ENCODE measurements around the gene NACC1.
"Not testable (repeated sequence)": the region's sequence is repeated elsewhere in the genome, so short reads cannot be mapped to it uniquely, and the experiment has no call there.

Gene NACC1

GRCh38 chr19:13160557-13160956 lies 42.5 kb downstream of the NACC1 start:
- H3K4me2 ChIP-seq = peak overlapping the region; percentile 88 to 99 (median 97)
- H3K9ac ChIP-seq = peak overlapping the region in 3 of 11 experiments; percentile 84 to 91 (median 90); a peak in 5 of 22 replicates
- TF ChIP-seq Cebpa-rat (IDR thresholded peaks at IDR 0.05) = no peak
- peaks cover 0 to 13% (median 0%) of the 10 kb centered on the region in 11 experiments; a peak in 6 of 22 replicates for H4K20me1 ChIP-seq
- no peak overlapping the region for H3K4me3 ChIP-seq
- no peaks in the 10 kb centered on the region for H3K9me3 ChIP-seq (replicated peaks in 1 of 11)
- peak overlapping the region in 9 of 11 experiments; percentile 41 to 100 (median 97); a peak in 13 of 22 replicates for H3K27ac ChIP-seq
- H3K27me3 ChIP-seq = no peaks in the 10 kb centered on the region
- H3K4me1 ChIP-seq = peaks cover 89 to 99% (median 96%) of the 10 kb centered on the region in 10 experiments
- no peaks in the 10 kb centered on the region for H3K36me3 ChIP-seq

GRCh38 chr19:13162724-13163608 lies 44.9 kb downstream of the NACC1 start:
- H3K4me1 ChIP-seq = peaks cover 90 to 98% (median 96%) of the 10 kb centered on the region in 10 experiments
- TF ChIP-seq Cebpa-rat (IDR thresholded peaks at IDR 0.05) = no peak

DNA sequence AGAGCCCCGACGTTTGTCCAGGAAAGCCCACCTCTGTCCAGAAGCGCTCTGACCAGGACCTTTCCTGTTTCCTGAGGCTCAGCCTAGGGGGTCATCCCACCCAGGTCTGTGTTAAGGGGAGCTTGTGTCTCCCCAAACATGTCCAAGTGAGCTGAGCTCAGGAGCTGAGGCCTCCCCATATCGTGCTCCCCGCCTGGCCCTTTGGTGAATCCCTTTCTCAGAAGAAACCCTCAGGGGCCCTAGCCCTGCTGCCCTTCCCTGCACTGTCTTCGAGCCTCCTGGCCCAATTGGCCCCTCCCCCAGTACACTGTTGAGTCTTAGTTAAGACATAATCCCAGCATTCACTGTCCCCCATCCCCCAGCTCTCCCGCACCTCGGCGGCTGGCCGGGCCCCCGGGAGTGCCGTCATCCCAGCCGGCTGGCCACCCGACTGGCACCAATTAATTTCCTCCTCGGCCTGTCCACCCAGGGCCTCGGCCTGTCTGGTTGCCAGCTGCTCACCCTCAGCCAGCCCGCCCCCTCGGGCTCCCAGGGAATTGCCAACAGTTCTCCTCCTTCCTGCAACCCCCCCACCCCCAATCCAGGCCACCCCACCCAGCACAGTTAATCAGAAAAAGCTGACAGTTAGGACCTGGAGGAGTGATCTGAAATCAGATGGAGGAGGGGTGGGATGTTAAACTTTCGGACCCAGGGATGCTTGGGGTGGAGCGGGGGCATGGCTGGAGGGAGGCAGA lies 45.7 kb downstream of the NACC1 start:
- Histone ChIP-seq H4K20me1 (no peaks in the 10 kb centered on the region), H3K4me2 (peak overlapping the region; percentile 88 to 99 (median 97)), H3K4me3 (peak overlapping the region; percentile 41 to 69 (median 56); a peak in 19 of 20 replicates), H3K27ac (peak overlapping the region; percentile 90 to 100 (median 97)), H3K36me3 (no peaks in the 10 kb centered on the region), H3K9ac (peak overlapping the region; percentile 84 to 95 (median 87)), H3K27me3 (no peaks in the 10 kb centered on the region), H3K4me1 (peaks cover 90 to 98% (median 96%) of the 10 kb centered on the region in 10 experiments), H3K9me3 (replicated peaks in 1 of 11) (no peaks in the 10 kb centered on the region)
- no peak for TF ChIP-seq Cebpa-rat (IDR thresholded peaks at IDR 0.05)

More at GRCh38 chr19:13162724-13163608, 44.9 kb downstream of the NACC1 start:
- H3K4me2 ChIP-seq = peak overlapping the region; percentile 88 to 99 (median 97)
- H3K9me3 ChIP-seq (replicated peaks in 1 of 11) = no peaks in the 10 kb centered on the region
- H4K20me1 ChIP-seq = no peaks in the 10 kb centered on the region
- peak overlapping the region; percentile 84 to 95 (median 87) for H3K9ac ChIP-seq
- H3K4me3 ChIP-seq = peak overlapping the region; percentile 41 to 69 (median 57)
- H3K27ac ChIP-seq = peak overlapping the region; percentile 90 to 100 (median 97)
- H3K27me3 ChIP-seq = no peaks in the 10 kb centered on the region
- no peaks in the 10 kb centered on the region for H3K36me3 ChIP-seq

DNA sequence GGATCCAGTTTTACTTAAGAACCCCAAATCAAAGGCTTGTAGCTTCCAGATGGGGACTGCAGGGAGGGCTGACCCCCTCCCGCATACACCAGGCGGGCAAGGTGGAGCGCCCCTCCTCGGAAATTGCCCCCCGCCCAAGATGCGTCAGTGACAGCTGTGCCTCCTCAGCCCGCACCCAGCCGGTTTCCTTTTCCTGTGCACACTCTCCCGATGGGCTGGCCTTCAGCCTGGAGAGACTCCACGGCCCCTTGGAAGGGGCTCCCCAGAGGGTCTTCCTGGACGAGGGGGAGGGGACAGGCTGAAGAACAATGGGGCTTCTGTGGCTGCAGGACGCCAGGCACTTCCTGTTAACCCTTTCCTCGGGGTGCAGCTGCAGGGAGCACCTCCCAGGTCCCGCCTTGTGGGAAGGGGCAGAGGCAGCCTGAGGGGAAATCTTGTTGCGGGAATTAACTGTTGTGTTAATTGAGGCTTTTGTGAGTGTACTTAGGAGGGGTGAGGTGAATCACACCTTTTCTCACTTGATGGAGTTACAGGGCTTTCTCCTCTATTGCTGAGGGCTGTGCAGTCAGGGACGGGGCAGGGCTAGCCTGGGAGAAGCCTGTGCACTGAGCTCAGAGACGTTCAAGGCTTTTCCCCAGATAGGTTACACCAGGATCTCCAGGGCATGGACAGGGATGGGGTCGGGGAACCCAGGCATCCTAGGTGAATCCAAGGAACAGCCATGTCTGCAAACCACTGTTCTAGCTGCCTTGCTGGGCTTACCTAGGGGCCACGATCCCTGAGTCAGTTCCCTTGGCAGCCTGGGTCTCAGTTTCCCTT lies 46.5 kb downstream of the NACC1 start:
- H3K4me3 ChIP-seq = peak overlapping the region; percentile 28 to 69 (median 55); a peak in 17 of 20 replicates
- H3K36me3 ChIP-seq = no peaks in the 10 kb centered on the region
- H4K20me1 ChIP-seq = no peaks in the 10 kb centered on the region
- H3K27me3 ChIP-seq = no peaks in the 10 kb centered on the region
- no peaks in the 10 kb centered on the region for H3K9me3 ChIP-seq (replicated peaks in 1 of 11)
- no peak for TF ChIP-seq Cebpa-rat (IDR thresholded peaks at IDR 0.05)
- H3K4me1 ChIP-seq = peaks cover 94 to 98% (median 96%) of the 10 kb centered on the region in 10 experiments
- H3K9ac ChIP-seq = peak overlapping the region; percentile 84 to 95 (median 87)
- peak overlapping the region; percentile 88 to 99 (median 97) for H3K4me2 ChIP-seq
- peak overlapping the region; percentile 90 to 100 (median 97) for H3K27ac ChIP-seq

DNA sequence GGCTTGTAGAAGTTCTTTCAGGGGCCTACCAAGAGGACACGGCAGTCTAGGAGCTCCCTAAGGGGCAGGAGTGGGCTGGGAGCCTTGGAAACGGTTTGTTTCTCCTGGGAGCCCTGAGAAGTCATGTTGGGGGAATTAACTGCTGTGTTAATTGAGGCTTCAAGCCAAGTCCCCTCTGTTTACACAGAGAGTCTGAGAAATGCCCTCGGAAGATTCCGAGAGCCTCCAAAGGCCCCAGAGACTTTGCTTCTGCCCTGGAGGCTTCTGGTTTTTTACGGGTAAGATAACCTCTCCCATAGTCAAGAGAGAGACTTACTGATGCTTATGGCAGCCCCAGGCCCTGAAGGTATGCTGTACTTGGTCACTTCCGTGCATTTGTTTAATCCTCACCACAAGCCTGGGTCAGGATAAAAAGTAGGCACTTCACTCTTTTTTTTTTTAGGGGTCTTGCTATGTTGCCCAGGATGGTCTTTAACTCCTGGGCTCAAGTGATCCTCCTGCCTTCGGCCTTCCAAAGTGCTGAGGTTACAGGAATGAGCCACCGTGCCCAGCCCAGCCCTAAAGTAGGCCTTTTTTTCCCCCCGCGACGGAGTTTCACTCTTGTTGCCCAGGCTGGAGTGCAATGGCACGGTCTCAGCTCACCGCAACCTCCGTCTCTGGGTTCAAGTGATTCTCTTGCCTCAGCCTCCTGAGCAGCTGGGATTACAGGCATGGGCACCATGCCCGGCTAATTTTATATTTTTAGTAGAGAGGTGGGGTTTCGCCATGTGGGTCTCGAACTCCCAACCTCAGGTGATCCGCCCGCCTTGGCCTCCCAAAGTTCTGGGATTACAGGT lies 47.3 kb downstream of the NACC1 start:
- H3K4me3 ChIP-seq = peak overlapping the region in 8 of 10 experiments; percentile 44 to 69 (median 56); a peak in 15 of 20 replicates
- peak overlapping the region; percentile 84 to 95 (median 87); a peak in 21 of 22 replicates for H3K9ac ChIP-seq
- TF ChIP-seq Cebpa-rat (IDR thresholded peaks at IDR 0.05) = no peak
- H3K4me2 ChIP-seq = peak overlapping the region; percentile 88 to 99 (median 97)
- H4K20me1 ChIP-seq = no peaks in the 10 kb centered on the region
- H3K27ac ChIP-seq = peak overlapping the region; percentile 90 to 100 (median 97)
- peaks cover 94 to 98% (median 96%) of the 10 kb centered on the region in 10 experiments for H3K4me1 ChIP-seq
- H3K36me3 ChIP-seq = no peaks in the 10 kb centered on the region
- H3K9me3 ChIP-seq (replicated peaks in 1 of 11) = no peaks in the 10 kb centered on the region
- H3K27me3 ChIP-seq = no peaks in the 10 kb centered on the region

- Histone ChIP-seq H3K27ac (peak overlapping the region in 10 of 11 experiments; percentile 96 to 100 (median 97); a peak in 20 of 22 replicates), H3K4me1 (peaks cover 91 to 98% (median 96%) of the 10 kb centered on the region in 10 experiments), H3K4me2 (peak overlapping the region; percentile 88 to 99 (median 97)), H3K9ac (peak overlapping the region in 10 of 11 experiments; percentile 75 to 95 (median 88); a peak in 18 of 22 replicates)
- H4K20me1 ChIP-seq; H3K9me3 ChIP-seq (replicated peaks in 1 of 11); H3K4me3 ChIP-seq; H3K27me3 ChIP-seq; H3K36me3 ChIP-seq: not testable (repeated sequence)
Measured at GRCh38 chr19:13166151-13166550, 48.1 kb downstream of the NACC1 start.

DNA sequence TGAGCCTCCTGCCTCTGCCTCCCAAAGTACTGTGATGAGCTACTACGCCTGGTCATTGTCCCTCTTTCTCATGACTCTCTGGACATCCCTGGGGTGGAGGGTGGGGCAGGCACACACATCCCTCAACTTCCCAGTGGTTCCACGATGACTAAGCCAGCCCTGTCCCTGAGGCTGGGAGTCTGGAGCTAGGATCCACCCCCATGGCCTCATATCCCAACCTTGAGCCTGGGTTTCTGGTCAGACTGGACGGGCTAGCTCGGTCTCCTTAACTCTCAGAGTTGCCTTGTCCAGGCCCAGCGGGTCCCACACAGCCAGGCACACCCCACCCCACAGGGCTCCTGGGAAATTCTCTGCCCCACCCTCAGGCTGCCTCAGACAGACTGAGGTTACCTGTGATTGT lies 51.7 kb downstream of the NACC1 start:
- H3K4me3 ChIP-seq = no peak overlapping the region
- H3K27me3 ChIP-seq = no peaks in the 10 kb centered on the region
- peak overlapping the region; percentile 8 to 100 (median 97); a peak in 20 of 22 replicates for H3K27ac ChIP-seq
- H4K20me1 ChIP-seq = no peaks in the 10 kb centered on the region
- H3K9ac ChIP-seq = peak overlapping the region in 8 of 11 experiments; percentile 10 to 95 (median 88); a peak in 12 of 22 replicates
- no peak for TF ChIP-seq Cebpa-rat (IDR thresholded peaks at IDR 0.05)
- H3K4me1 ChIP-seq = peaks cover 88 to 100% (median 97%) of the 10 kb centered on the region in 10 experiments
- no peaks in the 10 kb centered on the region for H3K36me3 ChIP-seq
- H3K4me2 ChIP-seq = peak overlapping the region; percentile 88 to 99 (median 97)
- H3K9me3 ChIP-seq (replicated peaks in 1 of 11) = no peaks in the 10 kb centered on the region

All from BLaER1 treated with 17β-estradiol and CSF1 and Interleukin-3, amounts not matched to agents 10 nM and 100 nM (cell line).